ENCODE results near the gene TMUB1.
A peak's percentile ranks its signal among the peaks of the same experiment; 100 is the strongest.

Gene TMUB1

DNA sequence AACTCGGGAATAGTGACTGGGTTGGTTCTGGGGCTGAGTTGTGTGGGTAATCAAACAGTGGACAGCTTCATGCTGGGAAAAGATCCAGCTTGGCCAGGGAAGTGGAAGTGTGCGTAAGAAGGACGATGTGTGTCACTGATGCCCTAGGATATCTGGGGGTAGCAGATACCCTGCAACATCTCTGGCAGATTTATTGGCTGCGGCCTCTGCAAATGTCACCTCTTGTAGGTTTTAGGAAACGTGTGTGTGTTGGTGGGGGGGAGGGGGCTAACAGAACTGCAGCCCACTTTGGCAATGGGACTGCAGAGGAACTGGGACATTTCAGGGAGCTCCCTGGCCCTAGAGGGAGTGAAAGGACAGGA, 2.0 kb upstream of the TMUB1 start:
- H3K4me3 ChIP-seq (replicated peaks in 1 of 2; ENCODE audit: low read depth in 2 of 2, low read length in 2 of 2): peak overlapping the region in 1 of 2 donors; percentile 53
- TF ChIP-seq, protein P1, sequence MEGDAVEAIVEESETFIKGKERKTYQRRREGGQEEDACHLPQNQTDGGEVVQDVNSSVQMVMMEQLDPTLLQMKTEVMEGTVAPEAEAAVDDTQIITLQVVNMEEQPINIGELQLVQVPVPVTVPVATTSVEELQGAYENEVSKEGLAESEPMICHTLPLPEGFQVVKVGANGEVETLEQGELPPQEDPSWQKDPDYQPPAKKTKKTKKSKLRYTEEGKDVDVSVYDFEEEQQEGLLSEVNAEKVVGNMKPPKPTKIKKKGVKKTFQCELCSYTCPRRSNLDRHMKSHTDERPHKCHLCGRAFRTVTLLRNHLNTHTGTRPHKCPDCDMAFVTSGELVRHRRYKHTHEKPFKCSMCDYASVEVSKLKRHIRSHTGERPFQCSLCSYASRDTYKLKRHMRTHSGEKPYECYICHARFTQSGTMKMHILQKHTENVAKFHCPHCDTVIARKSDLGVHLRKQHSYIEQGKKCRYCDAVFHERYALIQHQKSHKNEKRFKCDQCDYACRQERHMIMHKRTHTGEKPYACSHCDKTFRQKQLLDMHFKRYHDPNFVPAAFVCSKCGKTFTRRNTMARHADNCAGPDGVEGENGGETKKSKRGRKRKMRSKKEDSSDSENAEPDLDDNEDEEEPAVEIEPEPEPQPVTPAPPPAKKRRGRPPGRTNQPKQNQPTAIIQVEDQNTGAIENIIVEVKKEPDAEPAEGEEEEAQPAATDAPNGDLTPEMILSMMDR (IDR thresholded peaks at IDR 0.05; ENCODE audit: low read depth, low read length): no peak
- DNase-seq (ENCODE audit: low read depth in 2 of 2): peak in 1 of 2 donors; percentile 37

DNA sequence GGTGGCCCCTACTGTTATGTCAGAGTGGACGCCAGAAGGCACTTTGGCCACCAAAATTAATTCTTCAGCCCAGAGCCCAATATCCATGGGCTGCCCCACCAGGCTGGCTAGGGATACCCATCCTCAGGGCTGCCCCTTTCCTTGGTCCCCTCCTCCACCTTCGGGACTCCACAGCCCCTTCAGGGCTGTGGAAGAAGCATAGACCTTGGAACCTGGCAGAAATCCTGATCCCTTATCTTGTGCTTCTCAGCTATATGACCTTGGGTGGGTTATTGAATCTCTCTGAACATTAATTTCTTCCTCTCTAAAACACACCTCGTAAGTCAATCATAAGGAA, 499 bp upstream of the TMUB1 start:
- DNase-seq (ENCODE audit: low read depth in 2 of 2): no peak
- H3K4me3 ChIP-seq (replicated peaks in 1 of 2; ENCODE audit: low read depth in 2 of 2, low read length in 2 of 2): peak overlapping the region; percentile 73 to 76
- TF ChIP-seq, protein P1 (IDR thresholded peaks at IDR 0.05; ENCODE audit: low read depth, low read length): no peak

DNA sequence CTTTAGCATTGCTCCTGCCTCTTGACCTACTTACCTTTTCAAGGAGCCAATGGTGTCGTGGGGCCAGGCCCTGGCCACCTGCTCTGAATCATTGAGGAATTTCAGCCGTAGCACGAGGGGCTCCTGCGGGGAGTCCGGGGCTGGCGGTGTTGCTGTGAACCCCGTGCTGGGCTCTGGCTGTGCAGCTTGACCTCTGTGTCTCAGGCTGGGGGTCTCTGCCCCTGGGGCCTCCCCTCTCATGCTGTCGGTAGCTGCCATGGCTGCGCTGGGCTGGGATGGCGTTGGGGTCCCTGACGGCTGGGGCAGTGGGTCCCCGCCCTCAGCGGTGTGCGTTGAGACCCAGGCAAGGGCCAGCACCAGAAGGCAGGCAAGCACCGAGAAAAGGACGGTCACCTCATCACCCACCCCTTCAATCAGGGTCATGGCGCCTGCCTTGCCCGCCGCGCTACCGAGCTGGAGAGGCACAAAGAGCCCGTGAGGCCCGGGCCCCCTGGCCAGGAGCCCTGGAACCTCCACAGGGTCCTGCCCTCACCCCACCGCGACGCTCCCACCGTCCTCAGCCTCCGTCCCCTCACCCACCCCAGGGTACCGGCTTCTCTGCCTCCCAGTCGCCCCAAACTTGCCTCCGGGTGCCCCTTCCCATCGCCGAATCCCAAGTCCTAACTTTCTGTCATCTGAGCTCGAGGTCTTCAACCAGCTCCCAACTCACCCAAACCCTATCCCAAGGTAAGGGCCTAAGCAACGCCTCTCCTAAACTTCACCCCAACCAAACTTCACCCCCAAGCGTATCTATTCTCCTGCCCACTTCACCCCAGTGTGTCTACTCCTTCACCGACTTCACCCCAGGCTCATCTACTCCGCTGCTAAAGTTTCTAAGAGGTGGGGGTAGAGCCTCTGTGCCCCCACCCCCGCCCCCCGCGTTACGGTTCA, 887 bp downstream of the TMUB1 start:
- DNase-seq (ENCODE audit: low read depth in 2 of 2): no peak
- H3K4me3 ChIP-seq (replicated peaks in 1 of 2; ENCODE audit: low read depth in 2 of 2, low read length in 2 of 2): peak overlapping the region; percentile 73 to 76
- TF ChIP-seq, protein P1 (IDR thresholded peaks at IDR 0.05; ENCODE audit: low read depth, low read length): no peak

DNA sequence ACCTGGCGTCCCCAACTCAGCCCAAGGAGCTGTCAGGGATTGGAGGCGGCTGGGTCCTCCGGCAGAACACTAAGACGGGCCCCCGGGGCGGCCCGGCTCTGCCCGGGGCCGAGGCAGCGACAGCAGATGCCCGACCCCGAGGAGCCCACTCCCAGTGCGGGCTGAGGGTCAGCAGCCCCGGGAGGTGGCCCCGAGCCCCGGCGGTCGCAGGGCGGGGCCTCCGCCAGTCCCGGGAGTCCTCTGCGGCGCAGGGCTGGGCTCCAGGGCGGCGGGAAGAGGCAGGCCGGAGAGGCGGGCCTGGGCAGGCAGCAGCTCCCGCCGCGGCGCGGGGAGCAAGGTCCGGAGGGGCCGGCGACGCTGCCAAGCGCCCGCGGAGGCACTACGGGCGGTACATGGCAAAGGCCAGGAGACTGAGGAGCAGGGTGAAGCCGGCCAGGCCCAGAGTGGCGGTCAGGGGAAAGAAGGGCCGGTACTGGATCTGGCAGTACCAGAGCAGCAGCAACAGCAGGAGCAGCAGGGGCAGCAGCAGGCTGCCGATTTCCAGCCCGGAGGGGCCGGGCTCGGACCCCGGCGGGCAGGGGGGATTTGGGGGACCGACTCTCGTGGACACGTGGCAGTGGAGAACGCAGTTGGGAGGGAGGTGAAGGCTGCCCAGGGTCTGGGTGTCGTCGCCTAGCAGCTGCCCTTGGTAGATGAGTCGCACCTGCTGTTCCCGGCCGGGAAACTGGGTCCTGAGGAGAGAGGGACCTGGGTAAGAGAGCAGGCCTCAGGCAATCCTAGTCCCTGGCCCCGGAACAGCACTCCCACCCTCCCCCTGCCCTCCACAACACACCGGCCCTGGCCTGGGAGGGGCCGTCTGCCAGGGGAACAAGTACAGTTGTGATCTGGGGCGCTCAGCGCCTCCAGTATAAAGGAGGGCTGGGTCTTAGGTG, 1.9 kb downstream of the TMUB1 start:
- TF ChIP-seq, protein P1 (IDR thresholded peaks at IDR 0.05; ENCODE audit: low read depth, low read length): no peak
- peak in 1 of 2 donors; percentile 34 for DNase-seq (ENCODE audit: low read depth in 2 of 2)
- peak overlapping the region; percentile 35 to 76 for H3K4me3 ChIP-seq (replicated peaks in 1 of 2; ENCODE audit: low read depth in 2 of 2, low read length in 2 of 2)

DNA sequence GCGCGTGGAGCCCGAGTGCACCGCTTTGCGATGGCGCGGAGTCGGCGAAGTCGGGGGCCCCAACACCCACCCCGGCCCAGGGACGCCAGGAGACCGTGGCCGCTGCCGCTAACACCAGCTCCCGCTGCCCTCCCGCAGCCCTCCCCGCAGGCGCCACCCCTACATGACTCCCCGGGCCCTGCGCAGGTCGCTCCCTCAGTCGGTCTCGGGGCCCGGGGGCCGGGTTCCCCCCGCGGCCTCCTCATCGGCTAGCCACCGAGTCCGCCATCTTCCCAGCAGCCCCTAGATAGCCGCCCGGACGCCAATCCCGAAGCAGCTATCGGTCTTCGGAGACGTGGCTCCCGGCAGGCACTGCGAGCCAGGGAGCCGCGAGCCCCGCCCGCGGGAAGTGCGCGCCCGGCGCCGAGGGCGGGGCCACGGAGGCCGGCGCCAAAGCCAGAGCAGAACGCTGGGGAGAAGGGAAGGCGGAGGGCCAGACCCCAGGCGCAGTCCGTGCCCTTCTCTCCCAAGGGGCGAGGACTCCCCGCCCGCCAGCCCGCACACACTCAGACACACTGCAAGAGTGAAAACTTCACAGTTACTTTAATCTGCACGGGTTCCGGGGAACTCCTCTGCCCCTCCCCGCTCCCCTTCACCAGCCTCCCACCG, 2.6 kb downstream of the TMUB1 start, which contains the start of gene FASTK:
Gene FASTK, minus strand, starts transcription at position 288 of the 648 bp plus-strand sequence. Its CDS starts 43 bp downstream, at position 245.
- TF ChIP-seq, protein P1 (IDR thresholded peaks at IDR 0.05; ENCODE audit: low read depth, low read length): no peak
- H3K4me3 ChIP-seq (replicated peaks in 1 of 2; ENCODE audit: low read depth in 2 of 2, low read length in 2 of 2): peak within 1 kb of the TSS; percentile 82 to 88
- DNase-seq (ENCODE audit: low read depth in 2 of 2): peak; percentile 87 to 93

DNA sequence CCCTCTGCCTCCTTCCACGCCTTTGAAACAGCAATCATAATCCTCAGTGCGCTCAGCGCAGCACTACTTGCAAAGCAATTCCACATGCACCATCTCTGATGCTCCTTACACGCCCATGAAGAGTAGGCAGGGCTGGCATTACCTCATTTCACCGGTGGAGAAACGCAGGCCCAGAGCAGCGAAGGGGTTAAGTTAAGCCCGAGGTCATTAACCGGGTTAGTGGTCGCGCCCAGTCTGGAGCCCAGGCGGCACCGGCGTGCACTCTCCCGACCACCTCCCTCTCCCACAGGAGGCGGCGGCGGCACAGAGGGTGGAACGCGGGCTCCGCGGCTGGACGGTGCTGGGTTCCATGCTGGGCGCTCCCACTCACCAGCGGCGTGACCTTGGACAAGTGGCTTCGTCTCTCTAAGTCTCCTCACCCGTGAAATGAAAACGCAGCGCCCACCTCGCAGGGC, 3.2 kb downstream of the TMUB1 start:
- DNase-seq (ENCODE audit: low read depth in 2 of 2): no peak
- TF ChIP-seq, protein P1 (IDR thresholded peaks at IDR 0.05; ENCODE audit: low read depth, low read length): no peak
- peak overlapping the region; percentile 82 to 88 for H3K4me3 ChIP-seq (replicated peaks in 1 of 2; ENCODE audit: low read depth in 2 of 2, low read length in 2 of 2)
